BE2C (cell line): ENCODE results near the gene TMEM54.

Experiments used
- DNase-seq: peaks from one replicate; pipeline ENCODE4 v3.0.0-alpha.2; 2020
- H3K27me3 ChIP-seq: fragments of 250-450 bp; sonication (Bioruptor Pico); 2 replicates; pipeline ENCODE4 v1.5.1; 2020; ENCODE audit warnings: mild to moderate bottlenecking
- H3K36me3 ChIP-seq: fragments of 250-450 bp; sonication (Bioruptor Pico); 2 replicates; pipeline ENCODE4 v1.5.1; 2020; ENCODE audit warnings: mild to moderate bottlenecking
- H3K4me1 ChIP-seq: fragments of 250-450 bp; sonication (Bioruptor Pico); 2 replicates; pipeline ENCODE4 v1.5.1; 2020
- H3K4me3 ChIP-seq: 2 replicates; pipeline ENCODE4 v1.5.1; 2011; ENCODE audit warnings: low read depth, low read length
- H3K9me3 ChIP-seq: fragments of 250-450 bp; sonication (Bioruptor Pico); 2 replicates; pipeline ENCODE4 v1.5.1; 2020
- TF ChIP-seq, protein P1 (sequence below): IDR thresholded peaks from 2 replicates; pipeline ENCODE4 v1.5.1; 2012; ENCODE audit warnings: mild to moderate bottlenecking, low read depth, low read length

The TMEM54 gene

DNA sequence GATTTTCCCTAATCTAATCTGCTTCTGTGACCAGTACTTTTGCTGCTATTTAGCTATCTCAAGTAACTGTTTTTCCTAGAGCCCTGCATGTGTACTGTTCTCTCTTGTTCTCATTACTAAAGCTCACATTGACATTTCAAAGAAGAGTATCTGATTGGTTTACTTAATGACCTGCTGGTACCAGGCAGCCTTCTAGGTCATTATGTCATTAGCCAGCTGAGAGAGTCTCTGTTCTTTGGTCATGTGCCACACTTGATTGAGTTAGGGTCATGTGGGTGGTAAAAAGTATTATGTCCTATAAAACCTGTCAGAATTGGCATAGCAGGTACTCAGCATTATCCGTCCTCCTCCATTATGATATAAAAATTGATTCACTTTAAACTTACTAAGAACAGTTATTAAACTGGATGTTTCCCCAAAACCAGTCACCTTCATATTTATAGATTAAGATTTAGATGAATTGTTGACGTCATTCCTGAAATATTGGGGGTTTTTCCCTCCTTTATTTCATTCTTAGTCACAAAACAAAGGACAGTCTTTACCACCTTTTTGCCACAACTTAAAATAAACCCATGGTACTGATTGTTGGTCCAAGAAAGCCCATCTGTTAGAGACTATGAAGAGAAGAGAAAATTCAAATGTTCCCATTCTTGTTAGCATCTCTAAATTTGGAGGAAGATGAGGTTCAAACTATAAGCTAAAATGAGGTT, 52.7 kb downstream of the TMEM54 start:
- no peak overlapping the region for H3K4me3 ChIP-seq
- peaks cover 4% of the 10 kb centered on the region; the same call in 1 of the 2 replicates for H3K4me1 ChIP-seq
- no peaks in the 10 kb centered on the region for H3K27me3 ChIP-seq
- TF ChIP-seq, protein P1, sequence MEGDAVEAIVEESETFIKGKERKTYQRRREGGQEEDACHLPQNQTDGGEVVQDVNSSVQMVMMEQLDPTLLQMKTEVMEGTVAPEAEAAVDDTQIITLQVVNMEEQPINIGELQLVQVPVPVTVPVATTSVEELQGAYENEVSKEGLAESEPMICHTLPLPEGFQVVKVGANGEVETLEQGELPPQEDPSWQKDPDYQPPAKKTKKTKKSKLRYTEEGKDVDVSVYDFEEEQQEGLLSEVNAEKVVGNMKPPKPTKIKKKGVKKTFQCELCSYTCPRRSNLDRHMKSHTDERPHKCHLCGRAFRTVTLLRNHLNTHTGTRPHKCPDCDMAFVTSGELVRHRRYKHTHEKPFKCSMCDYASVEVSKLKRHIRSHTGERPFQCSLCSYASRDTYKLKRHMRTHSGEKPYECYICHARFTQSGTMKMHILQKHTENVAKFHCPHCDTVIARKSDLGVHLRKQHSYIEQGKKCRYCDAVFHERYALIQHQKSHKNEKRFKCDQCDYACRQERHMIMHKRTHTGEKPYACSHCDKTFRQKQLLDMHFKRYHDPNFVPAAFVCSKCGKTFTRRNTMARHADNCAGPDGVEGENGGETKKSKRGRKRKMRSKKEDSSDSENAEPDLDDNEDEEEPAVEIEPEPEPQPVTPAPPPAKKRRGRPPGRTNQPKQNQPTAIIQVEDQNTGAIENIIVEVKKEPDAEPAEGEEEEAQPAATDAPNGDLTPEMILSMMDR = no peak
- no peaks in the 10 kb centered on the region for H3K36me3 ChIP-seq
- DNase-seq = peak; percentile 40
- no peaks in the 10 kb centered on the region for H3K9me3 ChIP-seq
